ENCODE measurements around the gene TMEM209. TPM values are rescaled to one million over a fixed set of nuclear protein-coding genes. Genes with fewer than 3 reads are reported as not detected.
"Not testable (repeated sequence)": the region's sequence is repeated elsewhere in the genome, so short reads cannot be mapped to it uniquely, and the experiment has no call there.

The TMEM209 gene
- 10 to 100 TPM; 36.8 to 45.9 TPM for total RNA-seq

GRCh38 chr7:130205084-130205947 is at the start of gene TMEM209:
TMEM209 (minus strand) TSS chr7:130205406; CDS start chr7:130205375, 31 bp downstream.
- H3K27ac Mint-ChIP-seq = peak within 1 kb of the TSS; percentile 99 to 100
- peaks cover 26 to 32% of the 10 kb centered on the region in 2 donors for H3K36me3 Mint-ChIP-seq
- H3K9me3 Mint-ChIP-seq = no peaks in the 10 kb centered on the region
- DNase-seq (ENCODE audit: low spot score in 2 of 2) (peak; percentile 93 to 97), ATAC-seq (peak; percentile 99)

- no peak overlapping the region for H3K27ac Mint-ChIP-seq
- peaks cover 6 to 10% of the 10 kb centered on the region in 2 donors for H3K9me3 Mint-ChIP-seq
- ATAC-seq = no peak
- DNase-seq (ENCODE audit: low spot score in 2 of 2) = no peak
- H3K36me3 Mint-ChIP-seq = peaks cover 20 to 24% of the 10 kb centered on the region in 2 donors
These were observed 49.3 kb upstream of the TMEM209 start for GRCh38 chr7:130254555-130254954.

DNA sequence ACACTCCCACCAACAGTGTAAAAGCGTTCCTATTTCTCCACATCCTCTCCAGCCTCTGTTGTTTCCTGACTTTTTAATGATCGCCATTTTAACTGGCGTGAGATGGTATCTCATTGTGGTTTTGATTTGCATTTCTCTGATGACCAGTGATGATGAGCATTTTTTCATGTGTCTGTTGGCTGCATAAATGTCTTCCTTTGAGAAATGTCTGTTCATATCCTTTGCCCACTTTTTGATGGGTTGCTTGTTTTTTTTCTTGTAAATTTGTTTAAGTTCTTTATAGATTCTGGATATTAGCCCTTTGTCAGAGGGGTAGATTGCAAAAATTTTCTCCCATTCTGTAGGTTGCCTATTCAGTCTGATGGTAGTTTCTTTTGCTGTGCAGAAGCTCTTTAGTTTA is 44.4 kb upstream of the TMEM209 start:
- peaks cover 8 to 17% of the 10 kb centered on the region in 2 donors for H3K36me3 Mint-ChIP-seq
- H3K27ac Mint-ChIP-seq; DNase-seq (ENCODE audit: low spot score in 2 of 2); ATAC-seq: not testable (repeated sequence)
- H3K9me3 Mint-ChIP-seq = peaks cover 0 to 25% of the 10 kb centered on the region in 2 donors

DNA sequence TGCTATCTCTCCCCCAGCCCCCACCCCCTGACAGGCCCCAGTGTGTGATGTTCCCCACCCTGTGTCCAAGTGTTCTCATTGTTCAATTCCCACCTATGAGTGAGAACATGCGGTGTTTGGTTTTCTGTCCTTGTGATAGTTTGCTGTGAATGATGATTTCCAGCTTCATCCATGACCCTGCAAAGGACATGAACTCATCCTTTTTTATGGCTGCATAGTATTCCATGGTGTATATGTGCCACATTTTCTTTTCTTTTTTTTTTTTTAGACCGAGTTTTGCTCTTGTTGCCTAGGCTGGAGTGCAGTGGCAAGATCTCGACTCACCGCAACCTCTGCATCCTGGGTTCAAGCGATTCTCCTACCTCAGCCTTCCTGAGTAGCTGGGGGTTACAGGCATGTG is 43.6 kb upstream of the TMEM209 start:
- DNase-seq (ENCODE audit: low spot score in 2 of 2); ATAC-seq; H3K27ac Mint-ChIP-seq: not testable (repeated sequence)
- H3K36me3 Mint-ChIP-seq = peaks cover 6 to 23% of the 10 kb centered on the region in 2 donors
- H3K9me3 Mint-ChIP-seq = peaks cover 0 to 23% of the 10 kb centered on the region in 2 donors

DNA sequence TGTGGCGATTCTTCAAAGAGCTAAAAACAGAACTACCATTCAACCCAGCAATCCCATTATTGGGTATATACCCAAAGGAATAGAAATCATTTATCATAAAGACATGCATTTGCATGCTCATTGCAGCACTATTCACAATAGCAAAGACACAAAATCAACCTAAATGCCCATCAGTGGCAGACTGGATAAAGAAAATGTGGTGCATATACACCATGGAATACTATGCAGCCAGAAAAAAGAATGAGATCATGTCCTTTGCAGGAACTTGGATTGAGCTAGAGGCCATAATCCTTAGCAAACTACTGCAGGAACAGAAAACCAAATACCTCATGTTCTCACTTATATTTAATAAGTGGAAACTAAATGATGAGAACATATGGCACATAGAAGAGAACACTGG is 41.3 kb upstream of the TMEM209 start:
- H3K36me3 Mint-ChIP-seq = peaks cover 0 to 19% of the 10 kb centered on the region in 2 donors
- ATAC-seq; DNase-seq (ENCODE audit: low spot score in 2 of 2); H3K27ac Mint-ChIP-seq: not testable (repeated sequence)
- peaks cover 0 to 17% of the 10 kb centered on the region in 2 donors for H3K9me3 Mint-ChIP-seq

DNA sequence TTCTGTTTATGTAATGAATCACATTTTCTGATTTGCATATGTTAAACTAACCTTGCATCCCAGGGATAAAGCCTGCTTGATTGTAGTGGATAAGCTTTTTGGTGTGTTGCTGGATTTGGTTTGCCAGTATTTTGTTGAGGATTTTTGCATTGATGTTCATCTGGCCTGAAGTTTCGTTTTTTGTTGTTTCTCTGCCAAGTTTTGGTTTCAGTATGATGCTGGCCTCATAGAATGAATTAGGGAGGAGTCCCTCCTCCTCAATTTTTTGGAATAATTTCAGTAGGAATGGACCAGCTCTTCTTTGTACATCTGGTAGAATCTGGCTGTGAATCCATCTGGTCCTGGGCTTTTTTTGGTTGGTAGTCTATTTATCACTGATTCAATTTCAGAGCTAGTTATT is 38.3 kb upstream of the TMEM209 start:
- not testable (repeated sequence) for H3K27ac Mint-ChIP-seq; ATAC-seq; DNase-seq (ENCODE audit: low spot score in 2 of 2)
- Mint-ChIP-seq H3K9me3 (peaks cover 0 to 17% of the 10 kb centered on the region in 2 donors), H3K36me3 (peaks cover 0 to 19% of the 10 kb centered on the region in 2 donors)

DNA sequence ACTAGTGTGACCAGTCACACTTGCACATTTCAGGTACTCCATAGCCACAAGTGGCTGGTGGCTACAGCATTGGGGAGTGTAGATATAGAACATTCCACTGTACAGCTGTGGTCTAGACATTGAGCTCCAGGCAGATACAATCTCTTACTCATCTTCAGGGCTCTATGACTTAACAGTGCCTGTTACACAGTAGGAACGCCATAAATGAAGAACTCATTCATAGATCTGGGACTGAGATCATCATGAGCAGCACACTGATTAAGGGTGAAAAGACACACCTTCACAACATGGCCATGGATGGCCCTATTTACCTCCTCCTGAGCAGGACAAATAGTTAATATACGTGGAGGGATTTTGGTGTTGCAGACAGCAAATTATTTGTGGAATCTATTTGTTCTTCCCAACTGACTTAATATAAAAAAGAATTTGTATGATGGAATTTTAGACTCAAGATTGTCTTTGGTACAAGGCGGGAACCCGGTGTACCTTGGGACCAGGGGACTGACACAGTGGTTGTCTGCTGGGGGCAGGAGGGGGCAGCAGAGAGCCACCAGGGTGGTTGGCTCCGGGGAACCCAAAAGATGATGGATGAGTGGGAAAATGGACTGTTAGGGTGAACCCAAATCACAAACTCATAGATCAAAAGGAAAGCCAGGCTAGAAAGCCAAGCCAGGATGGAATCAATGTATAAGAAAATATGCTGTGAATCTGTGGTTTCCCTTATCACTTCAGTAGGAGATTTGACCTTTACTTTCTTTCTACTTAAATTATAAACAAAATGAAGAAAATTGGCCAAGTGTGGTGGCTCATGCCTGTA is 37.2 kb upstream of the TMEM209 start:
- H3K27ac Mint-ChIP-seq = no peak overlapping the region
- DNase-seq (ENCODE audit: low spot score in 2 of 2) = peak in 1 of 2 donors; percentile 69

DNA sequence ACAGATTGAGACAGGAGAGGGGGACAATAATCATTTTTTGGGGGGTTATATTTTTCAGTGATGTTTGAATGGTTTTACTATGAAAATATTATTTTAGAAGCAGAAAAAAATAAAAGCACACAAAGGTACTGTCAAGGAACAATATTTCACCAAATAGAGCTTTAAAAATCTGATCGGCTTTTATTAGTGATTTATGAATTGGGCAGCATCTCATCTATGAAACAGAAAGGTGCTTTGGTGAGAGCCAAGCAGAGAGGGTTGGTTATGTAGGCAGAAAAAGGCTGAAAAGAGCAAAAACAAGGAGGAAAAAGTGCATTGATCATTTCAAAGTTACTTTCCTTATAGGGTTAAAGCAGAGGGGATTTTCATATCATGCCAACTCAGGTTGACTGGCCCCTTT is 35.0 kb upstream of the TMEM209 start:
- DNase-seq (ENCODE audit: low spot score in 2 of 2) (no peak), ATAC-seq (no peak)
- Mint-ChIP-seq H3K27ac (no peak overlapping the region), H3K36me3 (peaks cover 0 to 13% of the 10 kb centered on the region in 2 donors), H3K9me3 (peaks cover 0 to 8% of the 10 kb centered on the region in 2 donors)

More for the DNA sequence above, 37.2 kb upstream of the TMEM209 start:
- peak; percentile 83 to 85 for ATAC-seq
- Mint-ChIP-seq H3K9me3 (peaks cover 0 to 17% of the 10 kb centered on the region in 2 donors), H3K36me3 (peaks cover 0 to 19% of the 10 kb centered on the region in 2 donors)

DNA sequence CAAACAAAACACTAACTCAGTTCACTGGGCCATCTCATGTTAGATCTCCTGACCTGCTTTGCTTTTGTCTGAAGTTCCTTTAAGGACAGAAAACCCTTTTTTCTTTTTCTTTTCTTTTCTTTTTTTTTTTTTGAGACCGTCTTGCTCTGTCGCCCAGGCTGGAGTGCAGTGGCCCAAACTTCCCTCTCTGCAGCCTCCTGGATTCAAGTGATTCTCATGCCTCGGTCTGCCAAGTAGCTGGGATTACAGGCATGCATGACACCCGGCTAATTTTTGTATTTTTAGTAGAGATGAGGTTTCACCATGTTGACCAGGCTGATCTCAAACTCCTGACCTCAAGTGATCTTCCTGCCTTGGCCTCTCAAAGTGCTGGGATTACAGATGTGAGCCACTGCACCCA is 31.2 kb upstream of the TMEM209 start:
- ATAC-seq; H3K36me3 Mint-ChIP-seq; DNase-seq (ENCODE audit: low spot score in 2 of 2); H3K9me3 Mint-ChIP-seq: not testable (repeated sequence)
- H3K27ac Mint-ChIP-seq = peak overlapping the region in 1 of 2 donors; percentile 20

DNA sequence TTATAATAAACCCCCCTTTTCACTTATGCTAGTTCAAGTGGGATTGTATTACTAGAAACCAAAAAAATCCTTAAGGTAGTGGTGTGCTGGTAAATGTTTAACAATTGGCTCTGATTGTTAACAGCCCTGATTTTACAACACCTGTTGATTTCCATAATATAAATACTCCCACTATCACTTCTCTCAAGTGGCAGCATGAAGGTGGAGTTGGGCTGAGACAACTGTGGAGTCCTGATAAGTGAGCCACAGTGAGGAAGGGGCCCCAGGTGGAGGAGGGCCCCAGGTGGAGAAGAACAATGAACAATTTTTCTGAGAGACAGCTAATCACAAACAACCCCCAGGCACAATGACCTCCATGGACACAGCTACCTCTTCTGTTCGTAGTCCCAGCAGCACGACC is 28.9 kb upstream of the TMEM209 start:
- ATAC-seq (no peak), DNase-seq (ENCODE audit: low spot score in 2 of 2) (no peak)
- no peaks in the 10 kb centered on the region for H3K36me3 Mint-ChIP-seq
- no peak overlapping the region for H3K27ac Mint-ChIP-seq
- H3K9me3 Mint-ChIP-seq = no peaks in the 10 kb centered on the region

DNA sequence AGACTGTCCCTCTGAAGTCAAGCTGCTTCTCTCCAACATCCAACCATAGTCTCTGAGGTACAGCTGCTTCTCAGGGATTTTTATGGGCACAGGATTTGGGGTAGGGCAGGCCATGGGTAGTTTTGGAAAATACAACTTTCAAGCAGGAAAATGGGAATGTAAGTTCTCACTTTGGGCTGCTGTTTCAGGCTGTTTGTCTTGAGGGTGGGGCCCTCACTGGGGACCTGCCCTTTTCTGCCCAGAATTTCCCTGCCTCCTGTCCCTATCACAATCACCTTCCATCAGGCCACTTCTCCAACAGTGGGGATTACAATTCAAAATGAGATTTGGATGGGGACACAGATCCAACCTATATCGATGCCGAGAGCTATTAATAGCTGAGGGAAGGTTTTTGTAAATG is 27.0 kb upstream of the TMEM209 start:
- Mint-ChIP-seq H3K27ac (no peak overlapping the region), H3K36me3 (no peaks in the 10 kb centered on the region), H3K9me3 (no peaks in the 10 kb centered on the region)
- no peak for ATAC-seq
- no peak for DNase-seq (ENCODE audit: low spot score in 2 of 2)

- Mint-ChIP-seq H3K27ac (no peak overlapping the region), H3K9me3 (no peaks in the 10 kb centered on the region), H3K36me3 (no peaks in the 10 kb centered on the region)
- no peak for ATAC-seq
- no peak for DNase-seq (ENCODE audit: low spot score in 2 of 2)
These were observed 26.6 kb upstream of the TMEM209 start for GRCh38 chr7:130231792-130232191.

GRCh38 chr7:130229981-130230380 is 24.8 kb upstream of the TMEM209 start:
- not testable (repeated sequence) for DNase-seq (ENCODE audit: low spot score in 2 of 2); ATAC-seq; H3K9me3 Mint-ChIP-seq; H3K27ac Mint-ChIP-seq; H3K36me3 Mint-ChIP-seq

- no peak for DNase-seq (ENCODE audit: low spot score in 2 of 2)
- Mint-ChIP-seq H3K27ac (no peak overlapping the region), H3K9me3 (no peaks in the 10 kb centered on the region), H3K36me3 (no peaks in the 10 kb centered on the region)
- ATAC-seq = no peak
These were observed 23.8 kb upstream of the TMEM209 start for GRCh38 chr7:130228840-130229502.

GRCh38 chr7:130227883-130228575 is 22.8 kb upstream of the TMEM209 start:
- Mint-ChIP-seq H3K27ac (no peak overlapping the region), H3K36me3 (no peaks in the 10 kb centered on the region), H3K9me3 (no peaks in the 10 kb centered on the region)
- ATAC-seq = no peak
- DNase-seq (ENCODE audit: low spot score in 2 of 2) = no peak

GRCh38 chr7:130226333-130226732 is 21.1 kb upstream of the TMEM209 start:
- Mint-ChIP-seq H3K9me3 (no peaks in the 10 kb centered on the region), H3K36me3 (no peaks in the 10 kb centered on the region), H3K27ac (no peak overlapping the region)
- DNase-seq (ENCODE audit: low spot score in 2 of 2) = no peak
- no peak for ATAC-seq

Measured in activated naive CD4-positive, alpha-beta T cell treated with anti-CD3 and anti-CD28 coated beads, Interleukin-2, amount 50 U/mL, for 72 hours (primary cell).